ENCODE measurements around the gene SLFN13. TPM values are rescaled to one million over a fixed set of nuclear protein-coding genes. Genes with fewer than 3 reads are reported as not detected.
"Not testable (repeated sequence)": the region's sequence is repeated elsewhere in the genome, so short reads cannot be mapped to it uniquely, and the experiment has no call there.

Gene SLFN13
- total RNA-seq, result 6.2 TPM

GRCh38 chr17:35448214-35448898 is at the start of gene SLFN13:
Gene SLFN13, minus strand, starts transcription at chr17:35448766. Its CDS starts 3,086 bp downstream, at chr17:35445680.
- DNase-seq, result peak; percentile 65

GRCh38 chr17:35496451-35497290 is 48.1 kb upstream of the SLFN13 start:
- no peak for DNase-seq

GRCh38 chr17:35493040-35493439 is 44.5 kb upstream of the SLFN13 start:
- DNase-seq, result no peak

GRCh38 chr17:35491417-35491816 is 42.9 kb upstream of the SLFN13 start:
- DNase-seq, result no peak

GRCh38 chr17:35489944-35490343 is 41.4 kb upstream of the SLFN13 start:
- DNase-seq, result no peak

GRCh38 chr17:35488991-35489390 is 40.4 kb upstream of the SLFN13 start:
- no peak for DNase-seq

GRCh38 chr17:35486920-35487732 is 38.6 kb upstream of the SLFN13 start:
- DNase-seq, result peak; percentile 37

GRCh38 chr17:35479271-35479670 is 30.7 kb upstream of the SLFN13 start:
- no peak for DNase-seq

- DNase-seq, result no peak
Observed at GRCh38 chr17:35477248-35477647, 28.7 kb upstream of the SLFN13 start.

- no peak for DNase-seq
Observed at GRCh38 chr17:35476283-35476820, 27.8 kb upstream of the SLFN13 start.

- no peak for DNase-seq
Observed at GRCh38 chr17:35468475-35468874, 19.9 kb upstream of the SLFN13 start.

GRCh38 chr17:35467824-35468223 is 19.3 kb upstream of the SLFN13 start:
- no peak for DNase-seq

- peak; percentile 35 for DNase-seq
Observed at GRCh38 chr17:35460354-35460851, 11.8 kb upstream of the SLFN13 start.

- DNase-seq, result not testable (repeated sequence)
Observed at GRCh38 chr17:35454035-35454434, 5.5 kb upstream of the SLFN13 start.

GRCh38 chr17:35453171-35453570 is 4.6 kb upstream of the SLFN13 start:
- DNase-seq, result no peak

GRCh38 chr17:35449371-35449931 is 885 bp upstream of the SLFN13 start:
- DNase-seq, result peak; percentile 42

GRCh38 chr17:35448899-35449227 is 297 bp upstream of the SLFN13 start:
- DNase-seq, result no peak

- DNase-seq, result peak; percentile 77
Observed at GRCh38 chr17:35447499-35447898, 1.1 kb downstream of the SLFN13 start.

- DNase-seq, result no peak
Observed at GRCh38 chr17:35438433-35438832, 10.1 kb downstream of the SLFN13 start.

GRCh38 chr17:35433075-35433894 is 15.3 kb downstream of the SLFN13 start:
- peak; percentile 93 for DNase-seq
